ENCODE measurements around the gene OR8J3.

DNA sequence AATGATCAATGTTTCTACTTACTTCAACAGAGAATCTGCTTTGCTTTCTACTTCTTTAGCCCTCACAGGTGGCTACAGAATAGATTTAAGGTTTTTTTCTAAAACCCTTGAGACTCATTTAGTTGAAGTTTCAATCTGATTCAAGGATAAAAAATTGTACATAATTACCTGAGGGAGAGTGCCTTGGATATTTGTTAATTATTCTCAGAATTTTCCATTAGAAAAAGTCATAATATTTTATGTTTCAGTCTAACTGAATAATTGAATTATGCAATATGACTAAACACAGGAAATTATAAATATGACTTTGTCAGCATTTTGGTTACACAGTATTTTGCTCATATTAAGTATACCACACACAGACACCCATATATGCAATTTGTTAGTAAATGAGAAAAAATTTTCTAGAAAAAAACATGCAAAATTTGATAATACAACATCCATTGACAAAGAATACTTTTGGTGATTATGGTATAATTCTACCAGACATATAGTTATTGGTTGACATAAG, at the start of gene OR8J3:
- no peak for TF ChIP-seq EZH2 (IDR thresholded peaks at IDR 0.05; ENCODE audit: low read length)
- TF ChIP-seq, protein P1, sequence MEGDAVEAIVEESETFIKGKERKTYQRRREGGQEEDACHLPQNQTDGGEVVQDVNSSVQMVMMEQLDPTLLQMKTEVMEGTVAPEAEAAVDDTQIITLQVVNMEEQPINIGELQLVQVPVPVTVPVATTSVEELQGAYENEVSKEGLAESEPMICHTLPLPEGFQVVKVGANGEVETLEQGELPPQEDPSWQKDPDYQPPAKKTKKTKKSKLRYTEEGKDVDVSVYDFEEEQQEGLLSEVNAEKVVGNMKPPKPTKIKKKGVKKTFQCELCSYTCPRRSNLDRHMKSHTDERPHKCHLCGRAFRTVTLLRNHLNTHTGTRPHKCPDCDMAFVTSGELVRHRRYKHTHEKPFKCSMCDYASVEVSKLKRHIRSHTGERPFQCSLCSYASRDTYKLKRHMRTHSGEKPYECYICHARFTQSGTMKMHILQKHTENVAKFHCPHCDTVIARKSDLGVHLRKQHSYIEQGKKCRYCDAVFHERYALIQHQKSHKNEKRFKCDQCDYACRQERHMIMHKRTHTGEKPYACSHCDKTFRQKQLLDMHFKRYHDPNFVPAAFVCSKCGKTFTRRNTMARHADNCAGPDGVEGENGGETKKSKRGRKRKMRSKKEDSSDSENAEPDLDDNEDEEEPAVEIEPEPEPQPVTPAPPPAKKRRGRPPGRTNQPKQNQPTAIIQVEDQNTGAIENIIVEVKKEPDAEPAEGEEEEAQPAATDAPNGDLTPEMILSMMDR (optimal IDR thresholded peaks at IDR 0.05 in 1 of 3, IDR thresholded peaks at IDR 0.05 in 1 of 3, conservative IDR thresholded peaks at IDR 0.05 in 1 of 3; ENCODE audit: extremely low read depth in 1 of 3, insufficient read depth in 2 of 3, low read length in 3 of 3): no peak
